ENCODE data around the gene FLT1. TPM values are rescaled to one million over a fixed set of nuclear protein-coding genes. Genes with fewer than 3 reads are reported as not detected.

The FLT1 gene
- total RNA-seq, 2 experiments from 2014 or later = 7.7 to 8.2 TPM

- intact Hi-C loops (cut with micrococcal nuclease) = no loop called here
- ChIA-PET POLR2A (no interaction called here), CTCF (interaction anchor here (2.2 kb wide), 1 partner anchor 9 kb away, joined by 10 read pairs; no protein-coding TSS in a partner anchor)
- H3K27ac Mint-ChIP-seq = no peak overlapping the region
- DNase-seq (no peak), ATAC-seq (no peak)
- H3K4me3 Mint-ChIP-seq = no peak overlapping the region
- H3K9me3 Mint-ChIP-seq = no peaks in the 10 kb centered on the region
- H3K4me1 Mint-ChIP-seq (ENCODE audit: low read depth) = peaks cover 3% of the 10 kb centered on the region
- no peaks in the 10 kb centered on the region for H3K27me3 Mint-ChIP-seq
- H3K36me3 Mint-ChIP-seq (ENCODE audit: low read depth) = no peaks in the 10 kb centered on the region
- TF ChIP-seq CTCF (IDR thresholded peaks at IDR 0.05) = no peak
Measured at GRCh38 chr13:28333204-28333881, 161.6 kb downstream of the FLT1 start.

GRCh38 chr13:28329395-28330158 is 165.4 kb downstream of the FLT1 start:
- no peak for DNase-seq
- Mint-ChIP-seq H3K9me3 (no peaks in the 10 kb centered on the region), H3K4me3 (no peak overlapping the region), H3K27ac (no peak overlapping the region), H3K36me3 (ENCODE audit: low read depth) (no peaks in the 10 kb centered on the region), H3K27me3 (no peaks in the 10 kb centered on the region), H3K4me1 (ENCODE audit: low read depth) (peaks cover 3% of the 10 kb centered on the region)
- no peak for TF ChIP-seq CTCF (IDR thresholded peaks at IDR 0.05)
- ATAC-seq = no peak
- CTCF ChIA-PET = interaction anchor here (2.0 kb wide), 1 partner anchor 306 kb away, joined by 6 read pairs; no protein-coding TSS in a partner anchor
- POLR2A ChIA-PET = interaction anchor here (1.2 kb wide), 1 partner anchor 8 kb away, joined by 3 read pairs; no protein-coding TSS in a partner anchor
- intact Hi-C loops (cut with micrococcal nuclease) = no loop called here

- Mint-ChIP-seq H3K27ac (no peak overlapping the region), H3K36me3 (ENCODE audit: low read depth) (no peaks in the 10 kb centered on the region), H3K27me3 (no peaks in the 10 kb centered on the region), H3K4me1 (ENCODE audit: low read depth) (peaks cover 4% of the 10 kb centered on the region), H3K4me3 (no peak overlapping the region), H3K9me3 (no peaks in the 10 kb centered on the region)
- no peak for TF ChIP-seq CTCF (IDR thresholded peaks at IDR 0.05)
- ChIA-PET POLR2A (no interaction called here), CTCF (interaction anchor here (1.2 to 2.0 kb wide), 4 partner anchors 9 to 468 kb away, joined by 3 to 6 read pairs (median 4); no protein-coding TSS in a partner anchor)
- no peak for DNase-seq
- ATAC-seq = no peak
- intact Hi-C loops (cut with micrococcal nuclease) = no loop called here
Measured at GRCh38 chr13:28328271-28328607, 166.7 kb downstream of the FLT1 start.

- ATAC-seq = no peak
- ChIA-PET POLR2A (no interaction called here), CTCF (interaction anchor here (1.2 to 2.0 kb wide), 4 partner anchors 9 to 469 kb away, joined by 3 to 6 read pairs (median 4); no protein-coding TSS in a partner anchor)
- H3K27ac Mint-ChIP-seq = no peak overlapping the region
- H3K4me1 Mint-ChIP-seq (ENCODE audit: low read depth) = peaks cover 4% of the 10 kb centered on the region
- intact Hi-C loops (cut with micrococcal nuclease) = no loop called here
- H3K27me3 Mint-ChIP-seq = no peaks in the 10 kb centered on the region
- H3K36me3 Mint-ChIP-seq (ENCODE audit: low read depth) = no peaks in the 10 kb centered on the region
- no peak for DNase-seq
- H3K4me3 Mint-ChIP-seq = no peak overlapping the region
- TF ChIP-seq CTCF (IDR thresholded peaks at IDR 0.05) = no peak
- no peaks in the 10 kb centered on the region for H3K9me3 Mint-ChIP-seq
Measured at GRCh38 chr13:28327373-28328270, 167.3 kb downstream of the FLT1 start.
